NT2/D1 (cell line): ENCODE data around the gene TTLL7.
"Not testable (repeated sequence)": the region's sequence is repeated elsewhere in the genome, so short reads cannot be mapped to it uniquely, and the experiment has no call there.

Experiments used
- SUZ12 ChIP-seq: IDR thresholded peaks from 2 replicates; pipeline ENCODE4 v1.6.1; 2011; ENCODE audit not compliant: insufficient read length, insufficient read depth; ENCODE audit errors: extremely low read depth
- ZNF274 ChIP-seq: IDR thresholded peaks from 2 replicates; pipeline ENCODE4 v1.6.1; 2011; ENCODE audit warnings: mild to moderate bottlenecking, low read depth, low read length

GRCh38 chr1:83916094-83916493 lies 82.8 kb downstream of the TTLL7 start:
- TF ChIP-seq ZNF274, SUZ12: not testable (repeated sequence)
